ENCODE measurements around the gene ECSIT.
"Not testable (repeated sequence)": the region's sequence is repeated elsewhere in the genome, so short reads cannot be mapped to it uniquely, and the experiment has no call there.

ECSIT gene, protein sequence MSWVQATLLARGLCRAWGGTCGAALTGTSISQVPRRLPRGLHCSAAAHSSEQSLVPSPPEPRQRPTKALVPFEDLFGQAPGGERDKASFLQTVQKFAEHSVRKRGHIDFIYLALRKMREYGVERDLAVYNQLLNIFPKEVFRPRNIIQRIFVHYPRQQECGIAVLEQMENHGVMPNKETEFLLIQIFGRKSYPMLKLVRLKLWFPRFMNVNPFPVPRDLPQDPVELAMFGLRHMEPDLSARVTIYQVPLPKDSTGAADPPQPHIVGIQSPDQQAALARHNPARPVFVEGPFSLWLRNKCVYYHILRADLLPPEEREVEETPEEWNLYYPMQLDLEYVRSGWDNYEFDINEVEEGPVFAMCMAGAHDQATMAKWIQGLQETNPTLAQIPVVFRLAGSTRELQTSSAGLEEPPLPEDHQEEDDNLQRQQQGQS

DNA sequence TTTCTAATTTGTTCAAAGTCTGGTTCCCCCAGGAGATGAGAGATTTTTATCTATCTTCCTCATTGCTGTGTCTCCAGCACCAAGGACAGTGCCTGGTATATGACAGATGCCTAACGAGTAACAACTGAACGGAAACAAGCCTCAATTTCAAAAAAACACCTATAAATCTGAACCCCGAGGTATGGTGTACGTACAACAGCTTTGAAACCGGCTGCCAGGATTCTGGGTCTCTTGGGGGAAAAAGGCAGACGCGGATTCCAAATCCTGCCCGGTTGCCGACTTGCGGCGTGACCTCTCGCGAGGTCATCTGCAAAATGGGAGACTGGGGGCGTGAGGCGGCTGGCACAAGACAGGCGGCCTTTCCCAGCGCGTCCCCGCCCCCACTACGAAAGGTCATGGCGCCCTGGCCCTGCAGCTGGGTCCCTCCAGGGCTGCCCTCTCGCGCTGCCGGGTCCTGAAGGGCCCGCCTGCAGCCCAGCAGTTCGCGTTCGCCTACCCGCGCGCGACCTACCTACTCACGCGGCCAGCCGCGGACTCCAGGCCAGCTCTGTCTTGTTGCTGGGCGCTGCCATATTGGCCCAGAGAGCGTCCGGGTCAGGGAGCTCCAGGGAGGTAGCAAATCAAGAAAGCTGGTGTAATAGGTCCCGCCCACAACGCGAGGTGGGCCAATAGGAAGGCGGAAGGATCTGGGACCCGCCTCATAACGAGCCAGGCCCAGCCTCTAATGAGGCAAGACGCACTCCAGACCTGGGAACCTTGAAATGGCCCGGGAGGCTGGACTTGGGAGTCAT, at the start of gene ECSIT:
TSS of gene ECSIT (minus strand) at position 584 of the 791 bp plus-strand sequence. CDS start 9,964 bp downstream, outside the sequence.
- TF ChIP-seq, protein P1, sequence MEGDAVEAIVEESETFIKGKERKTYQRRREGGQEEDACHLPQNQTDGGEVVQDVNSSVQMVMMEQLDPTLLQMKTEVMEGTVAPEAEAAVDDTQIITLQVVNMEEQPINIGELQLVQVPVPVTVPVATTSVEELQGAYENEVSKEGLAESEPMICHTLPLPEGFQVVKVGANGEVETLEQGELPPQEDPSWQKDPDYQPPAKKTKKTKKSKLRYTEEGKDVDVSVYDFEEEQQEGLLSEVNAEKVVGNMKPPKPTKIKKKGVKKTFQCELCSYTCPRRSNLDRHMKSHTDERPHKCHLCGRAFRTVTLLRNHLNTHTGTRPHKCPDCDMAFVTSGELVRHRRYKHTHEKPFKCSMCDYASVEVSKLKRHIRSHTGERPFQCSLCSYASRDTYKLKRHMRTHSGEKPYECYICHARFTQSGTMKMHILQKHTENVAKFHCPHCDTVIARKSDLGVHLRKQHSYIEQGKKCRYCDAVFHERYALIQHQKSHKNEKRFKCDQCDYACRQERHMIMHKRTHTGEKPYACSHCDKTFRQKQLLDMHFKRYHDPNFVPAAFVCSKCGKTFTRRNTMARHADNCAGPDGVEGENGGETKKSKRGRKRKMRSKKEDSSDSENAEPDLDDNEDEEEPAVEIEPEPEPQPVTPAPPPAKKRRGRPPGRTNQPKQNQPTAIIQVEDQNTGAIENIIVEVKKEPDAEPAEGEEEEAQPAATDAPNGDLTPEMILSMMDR (IDR thresholded peaks at IDR 0.05; ENCODE audit: insufficient read depth, low read depth, low read length, missing control alignments): no peak
- H3K4me3 ChIP-seq (ENCODE audit: low read length): peak within 1 kb of the TSS; percentile 91
- DNase-seq (ENCODE audit: low read depth): peak; percentile 99

DNA sequence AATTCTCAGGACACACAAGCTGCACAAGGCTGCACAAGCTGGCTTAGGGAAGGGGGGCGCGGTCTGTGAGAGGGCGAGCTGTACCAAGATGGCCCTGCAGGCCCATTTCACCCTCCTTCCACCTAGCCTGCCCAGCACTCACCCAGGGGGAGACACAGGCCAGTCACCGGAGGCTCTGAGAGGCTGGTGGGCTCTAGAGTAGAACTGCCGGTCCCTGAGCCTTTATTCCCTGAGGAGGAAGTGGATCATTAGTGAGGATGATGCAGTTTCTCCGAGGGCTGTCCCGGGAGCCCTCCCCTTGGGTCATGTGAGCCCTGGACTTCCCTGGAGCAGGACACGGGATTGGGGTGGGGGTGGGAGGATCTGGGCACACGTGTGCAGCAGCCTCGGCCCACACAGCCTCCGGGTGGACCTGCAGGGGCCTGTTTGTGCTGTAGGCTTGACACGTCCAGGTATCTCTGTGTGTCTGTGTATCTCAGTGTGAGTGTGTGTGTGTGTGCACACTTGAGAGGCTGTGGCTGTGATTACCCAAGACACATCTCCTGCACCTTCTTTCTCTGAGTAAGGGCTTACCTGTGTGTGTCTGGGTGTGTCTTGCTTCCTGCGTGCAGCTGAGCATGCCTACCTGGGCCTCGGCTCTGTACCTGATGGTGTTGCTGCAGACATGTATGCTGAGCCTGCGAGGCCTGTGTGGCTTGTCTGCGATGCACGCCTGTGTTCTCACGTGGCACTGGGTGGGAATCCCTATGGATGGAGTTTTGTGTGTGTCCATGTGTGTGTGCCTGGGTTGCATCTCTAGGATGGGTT, 48.7 kb upstream of the ECSIT start, which contains the start of gene ACP5:
TSS of gene ACP5 (minus strand) at position 195 of the 807 bp plus-strand sequence. CDS start 328 bp downstream, outside the sequence.
- DNase-seq (ENCODE audit: low read depth): peak; percentile 76
- peak within 1 kb of the TSS; percentile 18 for H3K4me3 ChIP-seq (ENCODE audit: low read length)
- TF ChIP-seq, protein P1 (IDR thresholded peaks at IDR 0.05; ENCODE audit: insufficient read depth, low read depth, low read length, missing control alignments): no peak

DNA sequence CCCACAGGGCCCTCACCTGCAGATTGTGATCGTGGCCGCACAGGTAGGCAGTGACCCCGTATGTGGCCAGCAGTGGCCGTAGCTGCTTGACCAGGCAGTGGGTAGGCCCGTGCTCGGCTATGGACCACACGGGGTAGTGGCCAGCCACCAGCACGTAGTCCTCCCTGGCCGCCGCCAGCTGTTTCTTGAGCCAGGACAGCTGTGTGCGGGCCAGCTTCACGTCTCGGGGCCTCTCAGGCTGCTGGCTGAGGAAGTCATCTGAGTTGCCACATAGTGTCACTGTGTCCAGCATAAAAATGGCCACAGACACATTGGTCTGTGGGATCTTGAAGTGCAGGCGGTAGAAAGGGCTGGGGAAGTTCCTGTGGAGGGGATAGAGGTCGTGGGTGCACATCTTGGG, 47.3 kb upstream of the ECSIT start:
- no peak overlapping the region for H3K4me3 ChIP-seq (ENCODE audit: low read length)
- TF ChIP-seq, protein P1 (IDR thresholded peaks at IDR 0.05; ENCODE audit: insufficient read depth, low read depth, low read length, missing control alignments): no peak
- no peak for DNase-seq (ENCODE audit: low read depth)

DNA sequence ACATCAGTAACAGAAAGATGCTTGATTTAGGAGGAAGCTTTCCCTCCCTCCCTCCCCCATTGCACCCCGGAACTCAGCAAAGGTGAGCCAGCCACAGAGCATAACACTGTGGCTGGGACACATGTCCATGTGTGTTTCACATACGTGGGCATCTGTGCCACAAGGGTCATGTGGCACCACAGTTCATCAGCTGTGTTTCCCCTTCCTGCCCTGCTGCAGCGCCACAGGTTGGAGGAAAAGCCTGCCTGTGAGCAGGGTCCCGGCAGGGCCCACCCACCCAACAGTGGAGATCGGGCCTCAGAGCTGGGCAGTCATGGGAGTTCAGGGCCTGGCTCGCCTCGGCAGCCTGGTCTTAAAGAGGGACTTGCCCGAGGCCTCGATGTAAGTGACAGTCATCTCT, 45.8 kb upstream of the ECSIT start:
- TF ChIP-seq, protein P1 (IDR thresholded peaks at IDR 0.05; ENCODE audit: insufficient read depth, low read depth, low read length, missing control alignments): no peak
- DNase-seq (ENCODE audit: low read depth): no peak
- H3K4me3 ChIP-seq (ENCODE audit: low read length): no peak overlapping the region

DNA sequence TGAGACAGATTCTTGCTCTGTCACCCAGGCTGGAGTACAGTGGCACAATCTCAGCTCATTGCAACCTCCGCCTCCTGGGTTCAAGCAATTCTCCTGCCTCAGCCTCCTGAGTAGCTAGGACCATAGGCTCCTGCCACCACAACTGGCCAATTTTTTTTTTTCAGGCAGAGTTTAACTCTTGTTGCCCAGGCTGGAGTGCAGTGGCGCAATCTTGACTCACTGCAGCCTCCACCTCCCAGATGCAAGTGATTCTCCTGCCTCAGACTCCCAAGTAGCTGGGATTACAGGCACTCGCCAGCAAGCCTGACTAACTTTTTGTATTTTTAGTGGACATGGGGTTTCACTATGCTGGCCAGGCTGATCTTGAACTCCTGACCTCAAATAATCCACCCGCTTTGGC, 44.8 kb upstream of the ECSIT start:
- DNase-seq (ENCODE audit: low read depth); H3K4me3 ChIP-seq (ENCODE audit: low read length): not testable (repeated sequence)

DNA sequence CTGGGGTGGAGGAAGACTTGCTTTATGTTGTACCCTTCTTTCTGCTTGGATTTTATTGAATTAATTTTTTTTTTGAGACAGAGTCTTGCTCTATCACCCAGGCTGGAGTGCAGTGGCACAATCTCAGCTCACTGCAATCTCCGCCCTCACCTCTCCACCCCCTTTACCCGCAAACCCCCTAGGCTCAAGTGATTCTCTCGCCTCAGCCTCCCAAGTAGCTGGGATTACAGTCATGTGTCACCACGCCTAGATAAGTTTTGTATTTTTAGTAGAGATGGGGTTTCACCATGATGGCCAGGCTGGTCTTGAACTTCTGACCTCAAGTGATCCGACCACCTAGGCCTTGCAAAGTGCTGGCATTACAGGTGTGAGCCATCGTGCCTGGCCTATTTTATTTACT, 44.4 kb upstream of the ECSIT start:
- DNase-seq (ENCODE audit: low read depth); H3K4me3 ChIP-seq (ENCODE audit: low read length): not testable (repeated sequence)

DNA sequence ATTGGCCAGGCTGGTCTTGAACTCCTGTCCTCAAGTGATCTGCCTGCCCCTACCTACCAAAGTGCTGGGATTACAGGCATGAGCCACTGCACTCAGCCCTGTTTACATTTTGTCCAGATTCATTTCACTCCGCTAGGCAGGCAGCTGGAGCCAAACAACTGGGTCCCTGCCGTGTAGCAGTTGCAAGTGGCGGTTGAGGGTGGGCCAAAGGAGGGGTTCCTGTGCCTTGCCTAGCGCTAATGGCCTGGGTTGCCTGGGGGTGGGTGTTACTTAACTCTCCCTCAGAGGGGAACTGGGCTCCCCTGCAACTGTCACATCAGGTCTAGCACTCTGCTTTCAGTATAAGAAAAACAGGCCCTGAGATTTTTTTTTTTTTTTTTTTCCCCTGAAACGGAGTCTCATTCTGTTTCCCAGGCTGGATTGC, 41.1 kb upstream of the ECSIT start:
- DNase-seq (ENCODE audit: low read depth): no peak
- no peak overlapping the region for H3K4me3 ChIP-seq (ENCODE audit: low read length)
- TF ChIP-seq, protein P1 (IDR thresholded peaks at IDR 0.05; ENCODE audit: insufficient read depth, low read depth, low read length, missing control alignments): no peak
